Effector memory CD4-positive, alpha-beta T cell (primary cell): Measurements from ENCODE around the gene REP15.

ENCODE experiments used
- DNase-seq, 3 donors: peaks; one replicate each; pipeline ENCODE4 v3.0.0-alpha.2; 2020
- H3K27ac ChIP-seq: 2 replicates; pipeline ENCODE4 v1.7.0; 2013; ENCODE audit warnings: mild to moderate bottlenecking, low read length, moderate library complexity; ENCODE audit not compliant: insufficient read depth, poor library complexity, severe bottlenecking
- H3K27me3 ChIP-seq: replicated peaks from 2 replicates; pipeline ENCODE4 v1.7.0; 2013; ENCODE audit warnings: mild to moderate bottlenecking, low read length; ENCODE audit not compliant: insufficient read depth, control insufficient read depth, poor library complexity, severe bottlenecking
- H3K36me3 ChIP-seq: 2 replicates; pipeline ENCODE4 v1.7.0; 2013; ENCODE audit warnings: mild to moderate bottlenecking, low read length, moderate library complexity; ENCODE audit not compliant: control insufficient read depth, insufficient read depth
- H3K4me1 ChIP-seq: 2 replicates; pipeline ENCODE4 v1.7.0; 2013; ENCODE audit warnings: low read length, mild to moderate bottlenecking; ENCODE audit not compliant: control insufficient read depth, insufficient read depth, poor library complexity, severe bottlenecking
- H3K4me3 ChIP-seq: 2 replicates; pipeline ENCODE4 v1.7.0; 2013; ENCODE audit warnings: low read length, low read depth, mild to moderate bottlenecking; ENCODE audit not compliant: insufficient read depth, poor library complexity, severe bottlenecking
- H3K9me3 ChIP-seq: 2 replicates; pipeline ENCODE4 v1.7.0; 2013; ENCODE audit warnings: mild to moderate bottlenecking, low read length, moderate library complexity; ENCODE audit not compliant: control insufficient read depth

Gene REP15

GRCh38 chr12:27672051-27672450 lies 24.2 kb upstream of the REP15 start:
- peaks cover 3% of the 10 kb centered on the region for H3K27me3 ChIP-seq
- no peak overlapping the region for H3K4me3 ChIP-seq
- no peak overlapping the region for H3K27ac ChIP-seq
- H3K36me3 ChIP-seq = no peaks in the 10 kb centered on the region
- no peaks in the 10 kb centered on the region for H3K9me3 ChIP-seq
- H3K4me1 ChIP-seq = no peaks in the 10 kb centered on the region
- no peak for DNase-seq

GRCh38 chr12:27672643-27673042 lies 23.6 kb upstream of the REP15 start:
- no peak for DNase-seq

GRCh38 chr12:27673101-27673718 lies 23.0 kb upstream of the REP15 start:
- Histone ChIP-seq H3K4me1 (no peaks in the 10 kb centered on the region), H3K27me3 (peaks cover 3% of the 10 kb centered on the region), H3K27ac (no peak overlapping the region), H3K9me3 (no peaks in the 10 kb centered on the region), H3K4me3 (no peak overlapping the region), H3K36me3 (no peaks in the 10 kb centered on the region)
- no peak for DNase-seq

More at GRCh38 chr12:27672643-27673042, 23.6 kb upstream of the REP15 start:
- no peak overlapping the region for H3K27ac ChIP-seq
- H3K27me3 ChIP-seq = peaks cover 3% of the 10 kb centered on the region
- H3K4me3 ChIP-seq = no peak overlapping the region
- no peaks in the 10 kb centered on the region for H3K4me1 ChIP-seq
- H3K36me3 ChIP-seq = no peaks in the 10 kb centered on the region
- no peaks in the 10 kb centered on the region for H3K9me3 ChIP-seq

- Histone ChIP-seq H3K27ac (no peak overlapping the region), H3K36me3 (no peaks in the 10 kb centered on the region), H3K4me1 (no peaks in the 10 kb centered on the region), H3K4me3 (no peak overlapping the region), H3K9me3 (no peaks in the 10 kb centered on the region), H3K27me3 (peaks cover 3% of the 10 kb centered on the region)
- no peak for DNase-seq
Observed at GRCh38 chr12:27674989-27675388, 21.3 kb upstream of the REP15 start.

GRCh38 chr12:27680619-27681018 lies 15.6 kb upstream of the REP15 start:
- no peaks in the 10 kb centered on the region for H3K9me3 ChIP-seq
- H3K36me3 ChIP-seq = no peaks in the 10 kb centered on the region
- H3K27ac ChIP-seq = no peak overlapping the region
- no peaks in the 10 kb centered on the region for H3K4me1 ChIP-seq
- peaks cover 3% of the 10 kb centered on the region for H3K27me3 ChIP-seq
- DNase-seq = no peak
- no peak overlapping the region for H3K4me3 ChIP-seq

GRCh38 chr12:27682534-27682933 lies 13.7 kb upstream of the REP15 start:
- Histone ChIP-seq H3K4me1 (no peaks in the 10 kb centered on the region), H3K27ac (no peak overlapping the region), H3K9me3 (no peaks in the 10 kb centered on the region), H3K4me3 (no peak overlapping the region), H3K36me3 (no peaks in the 10 kb centered on the region), H3K27me3 (no peaks in the 10 kb centered on the region)
- DNase-seq = no peak

GRCh38 chr12:27685274-27685673 lies 11.0 kb upstream of the REP15 start:
- H3K9me3 ChIP-seq = no peaks in the 10 kb centered on the region
- H3K27ac ChIP-seq = no peak overlapping the region
- H3K4me3 ChIP-seq = no peak overlapping the region
- no peak for DNase-seq
- no peaks in the 10 kb centered on the region for H3K27me3 ChIP-seq
- H3K36me3 ChIP-seq = no peaks in the 10 kb centered on the region
- no peaks in the 10 kb centered on the region for H3K4me1 ChIP-seq

GRCh38 chr12:27686147-27686546 lies 10.1 kb upstream of the REP15 start:
- Histone ChIP-seq H3K27me3 (no peaks in the 10 kb centered on the region), H3K27ac (no peak overlapping the region), H3K4me1 (no peaks in the 10 kb centered on the region), H3K4me3 (no peak overlapping the region), H3K36me3 (no peaks in the 10 kb centered on the region), H3K9me3 (no peaks in the 10 kb centered on the region)
- DNase-seq = no peak

GRCh38 chr12:27688671-27689070 lies 7.6 kb upstream of the REP15 start:
- Histone ChIP-seq H3K36me3 (no peaks in the 10 kb centered on the region), H3K27ac (no peak overlapping the region), H3K27me3 (no peaks in the 10 kb centered on the region), H3K9me3 (no peaks in the 10 kb centered on the region), H3K4me3 (no peak overlapping the region), H3K4me1 (no peaks in the 10 kb centered on the region)
- no peak for DNase-seq

- Histone ChIP-seq H3K9me3 (no peaks in the 10 kb centered on the region), H3K27ac (no peak overlapping the region), H3K27me3 (no peaks in the 10 kb centered on the region), H3K4me3 (no peak overlapping the region), H3K4me1 (no peaks in the 10 kb centered on the region), H3K36me3 (no peaks in the 10 kb centered on the region)
- no peak for DNase-seq
Observed at GRCh38 chr12:27689558-27690180, 6.6 kb upstream of the REP15 start.
